K562 (cell line): ENCODE data around the gene EIF4E. TPM values are rescaled to one million over a fixed set of nuclear protein-coding genes. Genes with fewer than 3 reads are reported as not detected.

Experiments
- CBFB ChIP-seq: sonication (generic); formaldehyde crosslinking; IDR thresholded peaks from 2 replicates; pipeline ENCODE4 v1.4.0; 2020; ENCODE audit warnings: mild to moderate bottlenecking, missing genetic modification reagents
- DPF2 ChIP-seq: fragments of 450-650 bp; IDR thresholded peaks from 2 replicates; pipeline ENCODE4 v1.6.1; 2016
- L3MBTL2 ChIP-seq: fragments of 450-650 bp; IDR thresholded peaks from 2 replicates; pipeline ENCODE4 v1.6.1; 2016; ENCODE audit warnings: mild to moderate bottlenecking, moderate library complexity
- MAFK ChIP-seq: IDR thresholded peaks from 2 replicates; pipeline ENCODE4 v1.6.1; 2011; ENCODE audit warnings: low read length, improper control_type of control experiment
- MCM5 ChIP-seq: fragments of 450-650 bp; IDR thresholded peaks from 2 replicates; pipeline ENCODE4 v1.6.1; 2016; ENCODE audit warnings: low read depth
- NCOR1 ChIP-seq: fragments of 450-650 bp; IDR thresholded peaks from 2 replicates; pipeline ENCODE4 v1.6.1; 2016; ENCODE audit warnings: mild to moderate bottlenecking, moderate library complexity
- POLR2H ChIP-seq: IDR thresholded peaks from 2 replicates; pipeline ENCODE4 v1.6.1; 2016; ENCODE audit warnings: missing genetic modification characterization, low read depth, mild to moderate bottlenecking, control low read depth, missing compliant biosample characterization, moderate library complexity
- RCOR1 ChIP-seq, 2 experiments: IDR thresholded peaks; 2 replicates each; pipeline ENCODE4 v1.6.1; 2012; ENCODE audit warnings: low read depth in 2 of 2, low read length in 2 of 2, borderline replicate concordance in 1 of 2, improper control_type of control experiment in 1 of 2
- TAF1 ChIP-seq: IDR thresholded peaks from 2 replicates; pipeline ENCODE4 v1.6.1; 2011; ENCODE audit warnings: mild to moderate bottlenecking, low read length, moderate library complexity; ENCODE audit not compliant: insufficient read depth, control insufficient read depth, severe bottlenecking; ENCODE audit errors: extremely low read depth
- TEAD1 ChIP-seq, 2 experiments: fragments of 450-650 bp in 1 of 2; sonication (generic) in 1 of 2; formaldehyde crosslinking; IDR thresholded peaks; 2 replicates each; pipeline versions ENCODE4 v1.4.0 to v1.8.0; 2020 to 2022; ENCODE audit warnings: mild to moderate bottlenecking in 2 of 2, missing genetic modification reagents in 1 of 2
- ZNF318 ChIP-seq, 2 experiments: fragments of 450-650 bp; IDR thresholded peaks; 2 replicates each; pipeline ENCODE4 v1.6.1; 2016; ENCODE audit warnings: mild to moderate bottlenecking in 2 of 2, borderline replicate concordance in 1 of 2, low read depth in 1 of 2, moderate library complexity in 1 of 2
- polyA plus RNA-seq, 8 experiments: library from polyadenylated mRNA; depleted of rRNA in 4 of 8; stranded (reverse) in 5 of 8; unstranded in 3 of 8; fragments of >200 nt; fragmentation: Nextera tagmentation in 2 of 8; fragmentation: Illumina TruSeq in 1 of 8; extraction: Ambion mirVana in 2 of 8; extraction: Trizol in 1 of 8; gene quantifications; 2 replicates each; pipeline versions ENCODE4 v1.2.1 to v1.2.3, GENCODE V29; 2011 to 2014; ENCODE audit warnings: inconsistent platforms in 1 of 8, missing spikeins in 1 of 8
- total RNA-seq, 7 experiments: library from RNA; depleted of rRNA in 6 of 7; stranded (reverse); fragments of >200 nt in 6 of 7; fragmentation: Illumina TruSeq in 2 of 7; extraction: Trizol in 2 of 7; gene quantifications; 2 replicates each; pipeline versions ENCODE4 v1.2.1 to v1.2.3, GENCODE V29; 2011 to 2021; ENCODE audit warnings: low replicate concordance in 1 of 7
- TF ChIP-seq, protein P1 (sequence below), 2 experiments: fragments of 450-650 bp; IDR thresholded peaks; 2 replicates each; pipeline ENCODE4 v1.6.1; 2016
- TF ChIP-seq, protein P2 (sequence below): fragments of 250-450 bp; sonication (Bioruptor Pico); IDR thresholded peaks from 2 replicates; pipeline ENCODE4 v1.8.0; 2021; ENCODE audit warnings: moderate library complexity, mild to moderate bottlenecking, inconsistent platforms

Gene EIF4E
- total and polyA plus RNA-seq, 9 of the 15 experiments (the other 6 are each of a cell fraction or from before 2014, with no cell fraction given) = 164 to 489 (median 179) TPM

DNA sequence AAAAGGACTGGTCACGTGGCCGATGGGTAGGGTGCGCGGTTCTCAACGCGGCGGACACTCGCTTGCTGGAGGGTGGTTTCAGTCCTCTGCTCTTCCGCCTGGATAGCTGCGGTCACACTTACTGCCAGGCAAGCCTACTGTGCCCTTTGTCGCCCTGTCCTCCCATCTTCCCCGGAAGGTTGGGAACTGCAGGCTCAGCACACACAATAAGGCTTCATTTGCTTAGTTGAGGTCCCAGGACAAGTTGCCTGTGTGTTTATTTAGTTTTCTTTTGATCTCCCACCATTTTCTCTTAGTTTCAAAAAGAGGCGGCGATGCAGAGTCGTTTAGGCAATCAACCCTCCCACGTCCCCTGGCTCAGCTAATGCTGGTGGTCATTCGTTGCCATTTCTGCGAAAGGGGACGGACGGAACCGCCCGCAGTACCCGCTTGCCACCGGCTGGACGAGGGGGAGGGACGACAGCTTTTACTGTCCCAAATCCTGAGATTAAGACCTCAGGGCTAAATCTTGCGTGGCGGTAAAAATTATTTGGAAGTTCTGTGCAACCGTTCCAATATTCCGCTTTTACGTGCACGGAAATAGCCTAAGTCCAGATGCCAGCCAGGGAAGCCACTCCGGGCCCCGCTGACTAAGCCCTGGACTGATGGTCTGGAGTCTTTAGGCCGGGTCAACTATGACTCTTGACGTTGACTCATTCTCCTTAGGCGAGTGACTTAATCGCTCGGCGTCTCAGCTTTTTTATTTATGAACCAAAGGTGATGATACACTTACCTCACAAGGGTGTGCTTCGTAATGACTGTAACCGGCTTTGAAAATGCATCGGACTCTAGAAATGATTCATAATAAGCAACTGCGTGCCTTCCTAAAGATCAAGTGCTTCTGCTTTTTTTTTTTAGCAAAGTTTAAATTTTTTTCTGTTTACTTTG is 671 bp upstream of the EIF4E start (continued):
- TF ChIP-seq ZNF318 (IDR thresholded peaks at IDR 0.05; ENCODE audit: borderline replicate concordance in 1 of 2, low read depth in 1 of 2) (peak in 1 of 2 experiments; percentile 73; a peak in 1 of 4 replicates), NCOR1 (0 out of 2 replicates have a peak, but pooled peaks have one; percentile 15), MCM5 (no peak), POLR2H (tag) (peak; percentile 80), CBFB (CRISPR knock-in tag) (peak; percentile 42; the same call in 1 of the 2 replicates), TEAD1 (CRISPR knock-in tag; IDR thresholded peaks at IDR 0.05) (peak in 1 of 2 experiments; percentile 38; a peak in 1 of 4 replicates), DPF2 (peak; percentile 74; the same call in 1 of the 2 replicates), L3MBTL2 (peak; percentile 63; the same call in 1 of the 2 replicates), TAF1 (peak; percentile 67), RCOR1 (IDR thresholded peaks at IDR 0.05; ENCODE audit: borderline replicate concordance in 1 of 2, low read depth in 2 of 2, low read length in 2 of 2) (peak in 1 of 2 experiments; percentile 31; a peak in 1 of 4 replicates), MAFK (peak; percentile 28; the same call in 1 of the 2 replicates)
- TF ChIP-seq, protein P1, sequence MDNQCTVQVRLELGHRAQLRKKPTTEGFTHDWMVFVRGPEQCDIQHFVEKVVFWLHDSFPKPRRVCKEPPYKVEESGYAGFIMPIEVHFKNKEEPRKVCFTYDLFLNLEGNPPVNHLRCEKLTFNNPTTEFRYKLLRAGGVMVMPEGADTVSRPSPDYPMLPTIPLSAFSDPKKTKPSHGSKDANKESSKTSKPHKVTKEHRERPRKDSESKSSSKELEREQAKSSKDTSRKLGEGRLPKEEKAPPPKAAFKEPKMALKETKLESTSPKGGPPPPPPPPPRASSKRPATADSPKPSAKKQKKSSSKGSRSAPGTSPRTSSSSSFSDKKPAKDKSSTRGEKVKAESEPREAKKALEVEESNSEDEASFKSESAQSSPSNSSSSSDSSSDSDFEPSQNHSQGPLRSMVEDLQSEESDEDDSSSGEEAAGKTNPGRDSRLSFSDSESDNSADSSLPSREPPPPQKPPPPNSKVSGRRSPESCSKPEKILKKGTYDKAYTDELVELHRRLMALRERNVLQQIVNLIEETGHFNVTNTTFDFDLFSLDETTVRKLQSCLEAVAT (IDR thresholded peaks at IDR 0.05) = peak in 1 of 2 experiments; percentile 82; a peak in 2 of 4 replicates
- TF ChIP-seq, protein P2, sequence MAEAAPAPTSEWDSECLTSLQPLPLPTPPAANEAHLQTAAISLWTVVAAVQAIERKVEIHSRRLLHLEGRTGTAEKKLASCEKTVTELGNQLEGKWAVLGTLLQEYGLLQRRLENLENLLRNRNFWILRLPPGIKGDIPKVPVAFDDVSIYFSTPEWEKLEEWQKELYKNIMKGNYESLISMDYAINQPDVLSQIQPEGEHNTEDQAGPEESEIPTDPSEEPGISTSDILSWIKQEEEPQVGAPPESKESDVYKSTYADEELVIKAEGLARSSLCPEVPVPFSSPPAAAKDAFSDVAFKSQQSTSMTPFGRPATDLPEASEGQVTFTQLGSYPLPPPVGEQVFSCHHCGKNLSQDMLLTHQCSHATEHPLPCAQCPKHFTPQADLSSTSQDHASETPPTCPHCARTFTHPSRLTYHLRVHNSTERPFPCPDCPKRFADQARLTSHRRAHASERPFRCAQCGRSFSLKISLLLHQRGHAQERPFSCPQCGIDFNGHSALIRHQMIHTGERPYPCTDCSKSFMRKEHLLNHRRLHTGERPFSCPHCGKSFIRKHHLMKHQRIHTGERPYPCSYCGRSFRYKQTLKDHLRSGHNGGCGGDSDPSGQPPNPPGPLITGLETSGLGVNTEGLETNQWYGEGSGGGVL (CRISPR knock-in tag) = no peak
